ENCODE data around the gene TMOD1.

DNA sequence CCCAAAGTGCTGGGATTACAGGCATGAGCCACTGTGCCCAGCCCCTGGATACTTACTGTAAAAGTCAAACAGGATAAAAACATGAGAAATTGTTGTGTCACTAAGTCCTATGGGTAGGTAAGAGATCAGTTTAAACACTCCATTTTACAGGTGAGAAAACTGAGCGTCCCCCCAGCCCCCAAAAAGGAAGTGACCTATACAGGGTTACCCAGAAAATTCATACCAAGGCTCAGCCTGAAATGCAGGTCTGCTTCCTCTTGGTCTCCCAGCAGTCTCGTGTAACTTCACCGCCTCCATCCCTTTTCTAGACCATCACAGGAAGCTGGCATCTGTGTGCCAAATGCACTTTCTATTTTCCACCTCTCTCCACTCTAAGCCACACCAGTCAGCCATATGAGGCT lies 57.2 kb downstream of the TMOD1 start:
- TF ChIP-seq, protein P1, sequence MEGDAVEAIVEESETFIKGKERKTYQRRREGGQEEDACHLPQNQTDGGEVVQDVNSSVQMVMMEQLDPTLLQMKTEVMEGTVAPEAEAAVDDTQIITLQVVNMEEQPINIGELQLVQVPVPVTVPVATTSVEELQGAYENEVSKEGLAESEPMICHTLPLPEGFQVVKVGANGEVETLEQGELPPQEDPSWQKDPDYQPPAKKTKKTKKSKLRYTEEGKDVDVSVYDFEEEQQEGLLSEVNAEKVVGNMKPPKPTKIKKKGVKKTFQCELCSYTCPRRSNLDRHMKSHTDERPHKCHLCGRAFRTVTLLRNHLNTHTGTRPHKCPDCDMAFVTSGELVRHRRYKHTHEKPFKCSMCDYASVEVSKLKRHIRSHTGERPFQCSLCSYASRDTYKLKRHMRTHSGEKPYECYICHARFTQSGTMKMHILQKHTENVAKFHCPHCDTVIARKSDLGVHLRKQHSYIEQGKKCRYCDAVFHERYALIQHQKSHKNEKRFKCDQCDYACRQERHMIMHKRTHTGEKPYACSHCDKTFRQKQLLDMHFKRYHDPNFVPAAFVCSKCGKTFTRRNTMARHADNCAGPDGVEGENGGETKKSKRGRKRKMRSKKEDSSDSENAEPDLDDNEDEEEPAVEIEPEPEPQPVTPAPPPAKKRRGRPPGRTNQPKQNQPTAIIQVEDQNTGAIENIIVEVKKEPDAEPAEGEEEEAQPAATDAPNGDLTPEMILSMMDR (IDR thresholded peaks at IDR 0.05) = no peak
- TF ChIP-seq JAZF1 (CRISPR knock-in tag; IDR thresholded peaks at IDR 0.05) = no peak
- TF ChIP-seq, protein P2, sequence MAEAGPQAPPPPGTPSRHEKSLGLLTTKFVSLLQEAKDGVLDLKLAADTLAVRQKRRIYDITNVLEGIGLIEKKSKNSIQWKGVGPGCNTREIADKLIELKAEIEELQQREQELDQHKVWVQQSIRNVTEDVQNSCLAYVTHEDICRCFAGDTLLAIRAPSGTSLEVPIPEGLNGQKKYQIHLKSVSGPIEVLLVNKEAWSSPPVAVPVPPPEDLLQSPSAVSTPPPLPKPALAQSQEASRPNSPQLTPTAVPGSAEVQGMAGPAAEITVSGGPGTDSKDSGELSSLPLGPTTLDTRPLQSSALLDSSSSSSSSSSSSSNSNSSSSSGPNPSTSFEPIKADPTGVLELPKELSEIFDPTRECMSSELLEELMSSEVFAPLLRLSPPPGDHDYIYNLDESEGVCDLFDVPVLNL (CRISPR knock-in tag; IDR thresholded peaks at IDR 0.05; ENCODE audit: borderline replicate concordance, low read depth) = no peak
- TF ChIP-seq ZBTB21 (CRISPR knock-in tag; IDR thresholded peaks at IDR 0.05; ENCODE audit: borderline replicate concordance) = no peak
- TF ChIP-seq, protein P3, sequence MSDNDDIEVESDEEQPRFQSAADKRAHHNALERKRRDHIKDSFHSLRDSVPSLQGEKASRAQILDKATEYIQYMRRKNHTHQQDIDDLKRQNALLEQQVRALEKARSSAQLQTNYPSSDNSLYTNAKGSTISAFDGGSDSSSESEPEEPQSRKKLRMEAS (CRISPR knock-in tag; IDR thresholded peaks at IDR 0.05) = no peak
- TF ChIP-seq FOXK1 (CRISPR knock-in tag; IDR thresholded peaks at IDR 0.05) = no peak

All from WTC11 (cell line).